ENCODE data around the gene TRAK1. TPM values are rescaled to one million over a fixed set of nuclear protein-coding genes. Genes with fewer than 3 reads are reported as not detected.
A peak's percentile ranks its signal among the peaks of the same experiment; 100 is the strongest.

Gene TRAK1
- total RNA-seq, 3 donors from 2014 or later = 29.0 to 53.7 (median 40.6) TPM

GRCh38 chr3:42151596-42152168 lies 60.5 kb downstream of the TRAK1 start:
- Histone ChIP-seq H3K36me3 (no peaks in the 10 kb centered on the region), H3K4me1 (peaks cover 0 to 19% of the 10 kb centered on the region in 2 donors), H3K9me3 (no peaks in the 10 kb centered on the region), H3K4me3 (no peak overlapping the region), H3K27me3 (no peaks in the 10 kb centered on the region), H3K27ac (peak overlapping the region; percentile 49 to 72)
- TF ChIP-seq POLR2A (IDR thresholded peaks at IDR 0.05) (no peak), POLR2AphosphoS5 (IDR thresholded peaks at IDR 0.05) (no peak)
- TF ChIP-seq, protein P1, sequence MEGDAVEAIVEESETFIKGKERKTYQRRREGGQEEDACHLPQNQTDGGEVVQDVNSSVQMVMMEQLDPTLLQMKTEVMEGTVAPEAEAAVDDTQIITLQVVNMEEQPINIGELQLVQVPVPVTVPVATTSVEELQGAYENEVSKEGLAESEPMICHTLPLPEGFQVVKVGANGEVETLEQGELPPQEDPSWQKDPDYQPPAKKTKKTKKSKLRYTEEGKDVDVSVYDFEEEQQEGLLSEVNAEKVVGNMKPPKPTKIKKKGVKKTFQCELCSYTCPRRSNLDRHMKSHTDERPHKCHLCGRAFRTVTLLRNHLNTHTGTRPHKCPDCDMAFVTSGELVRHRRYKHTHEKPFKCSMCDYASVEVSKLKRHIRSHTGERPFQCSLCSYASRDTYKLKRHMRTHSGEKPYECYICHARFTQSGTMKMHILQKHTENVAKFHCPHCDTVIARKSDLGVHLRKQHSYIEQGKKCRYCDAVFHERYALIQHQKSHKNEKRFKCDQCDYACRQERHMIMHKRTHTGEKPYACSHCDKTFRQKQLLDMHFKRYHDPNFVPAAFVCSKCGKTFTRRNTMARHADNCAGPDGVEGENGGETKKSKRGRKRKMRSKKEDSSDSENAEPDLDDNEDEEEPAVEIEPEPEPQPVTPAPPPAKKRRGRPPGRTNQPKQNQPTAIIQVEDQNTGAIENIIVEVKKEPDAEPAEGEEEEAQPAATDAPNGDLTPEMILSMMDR (IDR thresholded peaks at IDR 0.05) = no peak
- DNase-seq (ENCODE audit: low spot score in 2 of 2) = no peak
- intact Hi-C loops (cut with DNase I; ENCODE audit: low total_unique reads) = no loop called here

DNA sequence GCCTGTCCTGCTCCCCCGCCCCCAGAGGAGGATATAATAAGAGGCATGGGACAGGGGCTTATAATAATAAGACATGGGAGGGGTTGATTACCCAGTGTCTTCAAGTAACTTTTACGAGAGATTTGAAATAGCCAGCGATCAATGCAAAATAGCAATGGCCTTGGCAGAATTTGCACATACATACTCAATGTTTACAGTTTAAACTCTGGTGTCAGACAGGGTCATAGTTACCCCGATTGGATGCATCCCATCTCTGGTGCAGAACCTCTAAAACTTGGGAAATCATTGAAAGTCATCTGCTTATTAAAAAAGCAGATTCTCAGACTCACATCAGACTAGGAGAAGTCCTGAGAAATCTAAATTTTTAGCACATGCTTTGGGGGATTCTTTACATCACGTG lies 61.0 kb downstream of the TRAK1 start:
- Histone ChIP-seq H3K9me3 (no peaks in the 10 kb centered on the region), H3K4me1 (peaks cover 0 to 19% of the 10 kb centered on the region in 2 donors), H3K27ac (peak overlapping the region; percentile 49 to 72), H3K27me3 (no peaks in the 10 kb centered on the region), H3K4me3 (no peak overlapping the region), H3K36me3 (no peaks in the 10 kb centered on the region)
- intact Hi-C loops (cut with DNase I; ENCODE audit: low total_unique reads) = no loop called here
- DNase-seq (ENCODE audit: low spot score in 2 of 2) = no peak
- TF ChIP-seq POLR2A (IDR thresholded peaks at IDR 0.05) = no peak
- no peak for TF ChIP-seq POLR2AphosphoS5 (IDR thresholded peaks at IDR 0.05)
- TF ChIP-seq, protein P1 (IDR thresholded peaks at IDR 0.05) = no peak

DNA sequence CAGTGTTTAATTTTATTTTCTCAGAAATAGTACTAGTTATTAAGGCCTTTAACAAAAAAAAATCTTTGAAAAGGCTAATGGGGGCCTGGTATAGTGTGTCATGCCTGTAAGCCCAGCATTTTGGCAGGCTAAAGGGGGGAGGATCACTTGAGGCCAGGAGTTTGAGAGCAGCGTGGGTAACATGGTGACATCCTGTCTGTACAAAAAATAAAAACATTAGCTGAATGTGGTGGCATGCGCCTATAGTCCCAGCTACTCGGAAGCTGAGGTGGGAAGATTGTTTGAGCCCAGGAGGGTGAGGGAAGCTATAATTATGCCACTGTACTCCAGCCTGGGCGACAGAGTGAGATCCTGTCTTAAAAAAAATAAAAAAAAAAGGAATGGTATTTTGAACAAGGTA lies 61.9 kb downstream of the TRAK1 start:
- TF ChIP-seq, protein P1 (IDR thresholded peaks at IDR 0.05) = no peak
- TF ChIP-seq POLR2A (IDR thresholded peaks at IDR 0.05) (no peak), POLR2AphosphoS5 (IDR thresholded peaks at IDR 0.05) (no peak)
- Histone ChIP-seq H3K27me3 (no peaks in the 10 kb centered on the region), H3K27ac (peak overlapping the region in 1 of 2 donors; percentile 72), H3K36me3 (no peaks in the 10 kb centered on the region), H3K4me1 (peaks cover 0 to 19% of the 10 kb centered on the region in 2 donors), H3K4me3 (no peak overlapping the region), H3K9me3 (no peaks in the 10 kb centered on the region)
- DNase-seq (ENCODE audit: low spot score in 2 of 2) = no peak
- intact Hi-C loops (cut with DNase I; ENCODE audit: low total_unique reads) = no loop called here

DNA sequence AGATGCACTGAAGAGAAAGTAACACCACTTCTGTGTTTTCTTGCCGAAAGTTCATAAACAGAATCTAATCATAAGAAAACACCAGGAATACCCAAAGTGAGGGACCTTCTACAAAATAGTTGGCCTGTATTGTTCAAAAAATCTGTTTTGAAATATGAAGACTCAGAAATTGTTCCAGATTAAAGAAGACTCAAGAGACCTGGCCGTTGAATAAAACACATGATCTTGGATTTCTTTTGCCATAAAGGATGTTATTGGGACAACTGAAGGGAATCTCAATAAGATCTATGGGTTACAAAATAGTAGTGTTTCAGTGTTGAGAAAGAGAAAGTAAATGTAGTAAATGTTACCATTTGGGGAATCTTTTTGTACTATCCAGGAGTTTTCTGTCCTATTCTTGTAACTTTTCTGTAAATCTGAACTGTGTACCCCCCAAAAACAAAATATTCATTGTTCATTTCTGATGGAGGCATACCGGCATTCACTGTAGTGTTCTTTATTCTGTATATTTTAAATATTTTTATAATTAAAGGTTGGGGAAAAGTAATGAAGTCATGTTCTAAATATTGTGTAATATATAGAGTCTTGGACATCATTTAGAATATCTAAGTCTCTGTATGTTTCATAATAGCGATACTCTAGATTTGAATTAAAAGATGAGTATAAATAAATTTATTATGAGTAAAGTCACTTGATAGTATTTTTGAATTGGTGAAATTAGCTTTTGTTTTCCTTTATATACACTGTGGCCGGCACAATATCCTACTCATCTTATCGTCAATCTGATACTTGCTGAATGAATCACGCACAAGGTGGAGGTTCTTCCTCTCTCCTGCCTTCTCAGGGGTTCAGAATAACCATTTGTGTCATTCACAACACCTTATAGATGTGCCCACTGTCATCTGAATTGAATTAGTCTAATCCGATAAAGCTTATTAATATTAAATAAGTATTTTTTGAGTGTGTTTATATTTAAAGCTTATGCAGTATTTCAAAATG lies 66.7 kb downstream of the TRAK1 start:
- no peak overlapping the region for H3K4me3 ChIP-seq
- H3K9me3 ChIP-seq = no peaks in the 10 kb centered on the region
- no peaks in the 10 kb centered on the region for H3K36me3 ChIP-seq
- H3K4me1 ChIP-seq = peaks cover 0 to 9% of the 10 kb centered on the region in 2 donors
- no peak overlapping the region for H3K27ac ChIP-seq
- no peak for DNase-seq (ENCODE audit: low spot score in 2 of 2)
- no peaks in the 10 kb centered on the region for H3K27me3 ChIP-seq
- intact Hi-C loops (cut with DNase I; ENCODE audit: low total_unique reads) = no loop called here
- TF ChIP-seq, protein P1 (IDR thresholded peaks at IDR 0.05) = no peak
- TF ChIP-seq POLR2A (IDR thresholded peaks at IDR 0.05) (no peak), POLR2AphosphoS5 (IDR thresholded peaks at IDR 0.05) (no peak)

- intact Hi-C loops (cut with DNase I; ENCODE audit: low total_unique reads) = no loop called here
- H3K4me3 ChIP-seq = peak overlapping the region in 1 of 3 donors; percentile 43
- H3K9me3 ChIP-seq = no peaks in the 10 kb centered on the region
- H3K27me3 ChIP-seq = no peaks in the 10 kb centered on the region
- no peak for DNase-seq (ENCODE audit: low spot score in 2 of 2)
- H3K4me1 ChIP-seq = peaks cover 0 to 12% of the 10 kb centered on the region in 2 donors
- H3K27ac ChIP-seq = peak overlapping the region in 1 of 2 donors; percentile 87
- TF ChIP-seq, protein P1 (IDR thresholded peaks at IDR 0.05) = no peak
- TF ChIP-seq POLR2AphosphoS5 (IDR thresholded peaks at IDR 0.05) = no peak
- TF ChIP-seq POLR2A (IDR thresholded peaks at IDR 0.05) = no peak
- no peaks in the 10 kb centered on the region for H3K36me3 ChIP-seq
Observed at GRCh38 chr3:42159147-42159546, 68.0 kb downstream of the TRAK1 start.

Measured in breast epithelium (tissue), 4 donors.